Fibroblast of lung (primary cell): ENCODE data around the gene SLC6A12.

ENCODE experiments used
- CTCF ChIP-seq, 2 donors: IDR thresholded peaks in 1 of 2; conservative IDR thresholded peaks in 1 of 2; 1 replicate in 1 of 2; 2 replicates in 1 of 2; pipeline ENCODE4 v1.5.1; 2011 to 2012; ENCODE audit warnings: low read length in 2 of 2, control low read depth in 1 of 2, inconsistent platforms in 1 of 2, low read depth in 1 of 2, mild to moderate bottlenecking in 1 of 2
- EZH2 ChIP-seq: IDR thresholded peaks from 2 replicates; pipeline ENCODE4 v1.5.1; 2012; ENCODE audit warnings: low read length, control low read depth, mild to moderate bottlenecking; ENCODE audit errors: missing control alignments

DNA sequence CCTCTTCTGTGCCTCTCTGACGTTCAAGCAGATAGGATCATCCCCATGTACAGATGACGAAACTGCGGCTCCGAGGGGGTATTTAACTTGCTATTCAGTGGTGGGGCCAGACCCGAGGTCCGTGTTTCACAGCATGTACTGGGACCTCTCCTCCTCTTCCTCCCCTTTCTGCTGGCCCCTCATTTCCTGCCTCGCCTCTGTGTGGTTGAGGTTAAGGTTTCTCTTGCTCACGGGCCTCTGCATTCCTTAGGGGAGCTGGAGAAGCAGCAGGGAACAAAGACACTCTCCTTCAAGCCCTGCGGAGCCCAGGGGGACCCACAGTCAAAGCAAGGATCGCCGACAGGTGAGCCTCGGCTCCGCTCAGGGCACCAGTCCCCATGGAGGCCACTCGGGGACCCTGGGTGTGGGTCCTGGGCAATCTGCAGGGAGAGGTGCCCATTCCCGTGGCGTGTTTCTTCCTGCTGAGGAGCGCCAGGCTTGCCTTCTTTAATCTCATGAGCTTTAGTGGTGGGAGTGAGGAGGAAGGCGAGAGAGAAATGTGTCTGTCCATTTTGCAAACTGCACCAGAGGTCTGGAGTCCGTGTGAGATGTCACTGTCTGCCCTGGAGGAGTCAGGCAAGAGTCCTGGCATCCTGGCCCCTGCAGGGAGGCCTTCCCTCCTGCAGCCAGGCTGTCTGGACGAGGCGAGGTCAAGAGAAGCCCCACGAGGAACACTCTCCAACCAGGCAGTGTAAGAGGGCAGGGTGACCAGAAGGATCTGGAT, 45.0 kb downstream of the SLC6A12 start:
- TF ChIP-seq CTCF (conservative IDR thresholded peaks at IDR 0.05 in 1 of 2, IDR thresholded peaks at IDR 0.05 in 1 of 2; ENCODE audit: low read depth in 1 of 2, low read length in 2 of 2) = no peak
- TF ChIP-seq EZH2 = no peak
